SK-N-SH (cell line): ENCODE results near the gene FSTL5. TPM values are rescaled to one million over a fixed set of nuclear protein-coding genes. Genes with fewer than 3 reads are reported as not detected.

Experiments used
- CTCF ChIA-PET: fragments of 300-600, 350-600 bp; formaldehyde crosslinking; extraction: SDS; loops from one replicate; lab custom pipeline; 2021; lab: Yijun Ruan, JAX
- POLR2A ChIA-PET: fragments of 350-600 bp; sonication (Branson Sonifier 250); formaldehyde crosslinking; extraction: SDS; loops from one replicate; lab custom pipeline; 2020; ENCODE audit warnings: antibody characterized with exemption, inconsistent platforms; lab: Yijun Ruan, JAX
- DNase-seq: peaks from one replicate; pipeline ENCODE4 v3.0.0; 2012
- H2AFZ ChIP-seq: fragments of 200-600 bp; sonication (generic); 2 replicates; pipeline ENCODE4 v1.8.1; 2016; ENCODE audit warnings: antibody characterized with exemption, mild to moderate bottlenecking, low read depth
- H3F3A ChIP-seq: fragments of 200-600 bp; sonication (generic); replicated peaks from 2 replicates; pipeline ENCODE3; 2016; ENCODE audit warnings: antibody characterized with exemption, mild to moderate bottlenecking; ENCODE audit not compliant: insufficient read depth
- H3K27ac ChIP-seq, 2 experiments: fragments of 200-500 bp in 1 of 2; fragments of 200-600 bp in 1 of 2; sonication (Bioruptor generic) in 1 of 2; sonication (generic), shearing (Covaris generic) in 1 of 2; 2 replicates each; pipeline versions ENCODE4 v1.5.1 to v1.6.1; 2014 to 2016; ENCODE audit warnings: low read depth in 2 of 2, inconsistent platforms in 1 of 2, low read length in 1 of 2, mild to moderate bottlenecking in 1 of 2, mixed read lengths in 1 of 2
- H3K27me3 ChIP-seq: fragments of 200-600 bp; sonication (generic), shearing (Covaris generic); 2 replicates; pipeline ENCODE4 v1.6.1; 2016; ENCODE audit warnings: mixed run types; ENCODE audit not compliant: insufficient read depth
- H3K36me3 ChIP-seq, 2 experiments: fragments of 200-500 bp in 1 of 2; fragments of 200-600 bp in 1 of 2; sonication (Bioruptor generic) in 1 of 2; sonication (generic) in 1 of 2; replicated peaks in 1 of 2; 2 replicates each; pipeline versions ENCODE3 to v1.5.1; 2014 to 2016; ENCODE audit warnings: low read length in 1 of 2, mild to moderate bottlenecking in 1 of 2; ENCODE audit not compliant: insufficient read depth in 2 of 2, control insufficient read depth in 1 of 2
- H3K4me1 ChIP-seq, 2 experiments: fragments of 200-500 bp in 1 of 2; fragments of 200-600 bp in 1 of 2; sonication (Bioruptor generic) in 1 of 2; sonication (generic), shearing (Covaris generic) in 1 of 2; 2 replicates each; pipeline versions ENCODE4 v1.5.1 to v1.6.1; 2014 to 2016; ENCODE audit warnings: low read depth in 1 of 2, low read length in 1 of 2, mixed run types in 1 of 2; ENCODE audit not compliant: insufficient read depth in 2 of 2, control insufficient read depth in 1 of 2
- H3K4me2 ChIP-seq: fragments of 200-600 bp; sonication (generic), shearing (Covaris generic); 2 replicates; pipeline ENCODE4 v1.6.1; 2017; ENCODE audit warnings: mixed run types
- H3K4me3 ChIP-seq, 2 experiments: fragments of 200-500 bp in 1 of 2; fragments of 200-600 bp in 1 of 2; sonication (Bioruptor generic) in 1 of 2; sonication (generic), shearing (Covaris generic) in 1 of 2; 2 replicates each; pipeline versions ENCODE4 v1.5.1 to v1.8.1; 2014 to 2016; ENCODE audit warnings: low read depth in 2 of 2, inconsistent platforms in 1 of 2, low read length in 1 of 2, mild to moderate bottlenecking in 1 of 2, mixed read lengths in 1 of 2, moderate library complexity in 1 of 2
- H3K79me2 ChIP-seq: fragments of 200-600 bp; sonication (generic); 2 replicates; pipeline ENCODE4 v1.8.1; 2017; ENCODE audit warnings: mild to moderate bottlenecking; ENCODE audit not compliant: insufficient read depth
- H3K9ac ChIP-seq: fragments of 200-600 bp; sonication (generic); 2 replicates; pipeline ENCODE4 v1.6.1; 2017; ENCODE audit warnings: mixed run types
- H3K9me2 ChIP-seq: fragments of 200-600 bp; sonication (generic); 2 replicates; pipeline ENCODE4 v1.6.1; 2017; ENCODE audit warnings: mixed run types
- H3K9me3 ChIP-seq: fragments of 200-600 bp; sonication (generic); 2 replicates; pipeline ENCODE4 v1.6.1; 2017; ENCODE audit warnings: mixed run types, mild to moderate bottlenecking, moderate library complexity
- H4K20me1 ChIP-seq: fragments of 200-600 bp; sonication (generic); 2 replicates; pipeline ENCODE4 v1.6.1; 2017; ENCODE audit warnings: mild to moderate bottlenecking, mixed run types; ENCODE audit not compliant: insufficient read depth
- CTCF ChIP-seq: fragments of 200-600 bp; sonication (generic); IDR thresholded peaks from 2 replicates; pipeline ENCODE4 v1.6.1; 2017; ENCODE audit warnings: antibody characterized with exemption, mild to moderate bottlenecking, moderate library complexity
- ELF1 ChIP-seq: IDR thresholded peaks from 2 replicates; pipeline ENCODE4 v1.4.0; 2012
- EP300 ChIP-seq, 2 experiments: IDR thresholded peaks; 2 replicates each; pipeline versions ENCODE4 v1.4.0 to v1.6.1; 2012; ENCODE audit warnings: borderline replicate concordance in 1 of 2, low read depth in 1 of 2, low read length in 1 of 2
- EZH2phosphoT487 ChIP-seq: fragments of 200-600 bp; sonication (generic); IDR thresholded peaks from 2 replicates; pipeline ENCODE4 v1.6.1; 2017; ENCODE audit warnings: low read depth, mixed run types, mild to moderate bottlenecking, antibody characterized with exemption, moderate library complexity, borderline replicate concordance
- FOSL2 ChIP-seq: IDR thresholded peaks from 2 replicates; pipeline ENCODE4 v1.4.0; 2012; ENCODE audit warnings: low read depth, mild to moderate bottlenecking, moderate library complexity, borderline replicate concordance
- FOXJ3 ChIP-seq: sonication (generic); formaldehyde crosslinking; IDR thresholded peaks from 2 replicates; pipeline ENCODE4 v1.5.1; 2020; ENCODE audit warnings: mild to moderate bottlenecking, missing genetic modification reagents
- FOXM1 ChIP-seq: IDR thresholded peaks from 2 replicates; pipeline ENCODE4 v1.4.0; 2012; ENCODE audit warnings: low read depth, mild to moderate bottlenecking
- GABPA ChIP-seq: IDR thresholded peaks from 2 replicates; pipeline ENCODE4 v1.4.0; 2012; ENCODE audit warnings: low read depth, mild to moderate bottlenecking
- JUND ChIP-seq: IDR thresholded peaks from 2 replicates; pipeline ENCODE4 v1.4.0; 2012
- MAX ChIP-seq: IDR thresholded peaks from 2 replicates; pipeline ENCODE4 v1.4.0; 2012; ENCODE audit warnings: low read depth
- MXI1 ChIP-seq: IDR thresholded peaks from 2 replicates; pipeline ENCODE4 v1.6.1; 2012; ENCODE audit warnings: mild to moderate bottlenecking, low read depth, low read length, improper control_type of control experiment
- NFIC ChIP-seq: IDR thresholded peaks from 2 replicates; pipeline ENCODE4 v1.4.0; 2012; ENCODE audit warnings: borderline replicate concordance
- NRF1 ChIP-seq: IDR thresholded peaks from 2 replicates; pipeline ENCODE4 v1.6.1; 2012; ENCODE audit warnings: low read depth, mild to moderate bottlenecking, low read length
- REST ChIP-seq: IDR thresholded peaks from 2 replicates; pipeline ENCODE4 v1.6.1; 2012; ENCODE audit warnings: mild to moderate bottlenecking, low read depth, low read length, moderate library complexity
- RFX5 ChIP-seq: IDR thresholded peaks from 2 replicates; pipeline ENCODE4 v1.6.1; 2012; ENCODE audit warnings: mild to moderate bottlenecking, improper control_type of control experiment, low read length
- SIN3A ChIP-seq: IDR thresholded peaks from 2 replicates; pipeline ENCODE4 v1.6.1; 2012; ENCODE audit warnings: low read depth, mild to moderate bottlenecking, low read length, moderate library complexity, borderline replicate concordance
- SMC3 ChIP-seq: IDR thresholded peaks from 2 replicates; pipeline ENCODE4 v1.6.1; 2012; ENCODE audit warnings: low read depth, low read length, improper control_type of control experiment
- TAF1 ChIP-seq: IDR thresholded peaks from 2 replicates; pipeline ENCODE4 v1.6.1; 2012; ENCODE audit warnings: low read depth, mild to moderate bottlenecking, low read length, moderate library complexity, borderline replicate concordance
- TCF12 ChIP-seq: IDR thresholded peaks from 2 replicates; pipeline ENCODE4 v1.4.0; 2012
- ZBTB33 ChIP-seq: IDR thresholded peaks from 2 replicates; pipeline ENCODE4 v1.4.0; 2012; ENCODE audit warnings: low read depth, borderline replicate concordance
- polyA plus RNA-seq, 3 experiments: library from polyadenylated mRNA; depleted of rRNA; stranded (reverse); fragments of >200 nt; gene quantifications; 2 replicates each; pipeline ENCODE4 v1.2.3, GENCODE V29; 2012

FSTL5 gene
- polyA plus RNA-seq, 1 of the 3 experiments (the other 2 are of a cell fraction), result 0.07 TPM

GRCh38 chr4:161376275-161376674, 787.5 kb downstream of the FSTL5 start:
- Histone ChIP-seq H3K79me2 (no peaks in the 10 kb centered on the region), H3K27ac (no peak overlapping the region), H3K9me3 (no peaks in the 10 kb centered on the region), H3K36me3 (no peaks in the 10 kb centered on the region), H2AFZ (no peak overlapping the region), H3K4me1 (no peaks in the 10 kb centered on the region), H3K9ac (no peak overlapping the region), H4K20me1 (no peaks in the 10 kb centered on the region), H3K4me3 (no peak overlapping the region), H3K4me2 (no peak overlapping the region), H3K27me3 (no peaks in the 10 kb centered on the region), H3K9me2 (no peaks in the 10 kb centered on the region), H3F3A (no peaks in the 10 kb centered on the region)
- DNase-seq, result no peak
- no peak for TF ChIP-seq ZBTB33
- no peak for TF ChIP-seq FOSL2
- TF ChIP-seq FOXM1, result no peak
- TF ChIP-seq FOXJ3, result no peak
- no peak for TF ChIP-seq RFX5
- TF ChIP-seq MXI1, result no peak
- no peak for TF ChIP-seq ELF1
- no peak for TF ChIP-seq CTCF
- no peak for TF ChIP-seq TCF12
- TF ChIP-seq SMC3, result no peak
- no peak for TF ChIP-seq GABPA
- no peak for TF ChIP-seq NFIC
- no peak for TF ChIP-seq MAX
- TF ChIP-seq EP300 (IDR thresholded peaks at IDR 0.05; ENCODE audit: borderline replicate concordance in 1 of 2, low read depth in 1 of 2, low read length in 1 of 2), result no peak
- TF ChIP-seq SIN3A, result no peak
- no peak for TF ChIP-seq NRF1
- TF ChIP-seq JUND, result no peak
- TF ChIP-seq EZH2phosphoT487, result no peak
- no peak for TF ChIP-seq REST
- TF ChIP-seq TAF1, result no peak
- ChIA-PET CTCF (no interaction called here), POLR2A (no interaction called here)
